GM18511 (cell line): ENCODE data around the gene EGFL7.
"Not testable (repeated sequence)": the region's sequence is repeated elsewhere in the genome, so short reads cannot be mapped to it uniquely, and the experiment has no call there.

Source experiments
- ATAC-seq: cut with Tn5 transposase; IDR thresholded peaks from one replicate; pipeline ENCODE4 v1.9.1; 2021; ENCODE audit warnings: mild to moderate bottlenecking, moderate library complexity; ENCODE audit not compliant: unreplicated experiment

EGFL7 gene

DNA sequence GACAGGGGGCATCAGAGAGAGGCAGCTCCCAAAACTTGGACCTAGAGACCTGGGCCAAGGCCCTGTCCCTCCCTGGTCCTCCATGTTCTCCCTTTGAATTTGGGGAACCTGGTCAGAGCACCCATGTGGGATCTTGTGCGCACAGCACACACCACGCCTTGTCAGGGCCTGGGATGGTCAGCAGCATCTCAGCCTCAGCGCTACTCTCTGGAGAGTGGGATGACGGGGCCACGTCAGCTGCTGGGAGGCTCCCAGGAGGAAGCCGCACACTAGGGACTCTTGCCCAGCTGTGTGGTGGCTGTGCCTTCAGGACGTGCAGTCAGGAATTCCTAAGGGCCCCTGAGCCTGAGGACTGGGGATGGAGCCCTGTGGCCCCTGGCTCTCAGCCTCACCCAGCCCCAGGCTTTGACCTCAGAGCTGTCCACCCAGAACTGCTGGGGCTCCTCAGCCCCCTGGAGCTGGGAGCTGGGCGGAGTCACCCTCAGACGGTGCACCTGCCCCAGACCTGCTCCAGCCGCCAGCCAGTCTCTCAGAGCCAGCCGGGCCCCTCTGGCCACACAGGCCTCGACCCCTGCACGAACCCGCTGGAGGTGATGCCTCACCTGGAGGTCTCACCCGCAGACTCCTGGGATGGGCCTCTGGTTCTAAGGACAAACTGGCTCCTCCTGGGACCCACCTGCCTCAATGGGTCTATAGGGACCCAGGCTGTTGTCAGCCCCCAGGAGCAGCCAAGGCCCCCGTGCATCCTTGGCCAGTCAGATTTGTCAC, 38.3 kb upstream of the EGFL7 start:
- ATAC-seq, result no peak

DNA sequence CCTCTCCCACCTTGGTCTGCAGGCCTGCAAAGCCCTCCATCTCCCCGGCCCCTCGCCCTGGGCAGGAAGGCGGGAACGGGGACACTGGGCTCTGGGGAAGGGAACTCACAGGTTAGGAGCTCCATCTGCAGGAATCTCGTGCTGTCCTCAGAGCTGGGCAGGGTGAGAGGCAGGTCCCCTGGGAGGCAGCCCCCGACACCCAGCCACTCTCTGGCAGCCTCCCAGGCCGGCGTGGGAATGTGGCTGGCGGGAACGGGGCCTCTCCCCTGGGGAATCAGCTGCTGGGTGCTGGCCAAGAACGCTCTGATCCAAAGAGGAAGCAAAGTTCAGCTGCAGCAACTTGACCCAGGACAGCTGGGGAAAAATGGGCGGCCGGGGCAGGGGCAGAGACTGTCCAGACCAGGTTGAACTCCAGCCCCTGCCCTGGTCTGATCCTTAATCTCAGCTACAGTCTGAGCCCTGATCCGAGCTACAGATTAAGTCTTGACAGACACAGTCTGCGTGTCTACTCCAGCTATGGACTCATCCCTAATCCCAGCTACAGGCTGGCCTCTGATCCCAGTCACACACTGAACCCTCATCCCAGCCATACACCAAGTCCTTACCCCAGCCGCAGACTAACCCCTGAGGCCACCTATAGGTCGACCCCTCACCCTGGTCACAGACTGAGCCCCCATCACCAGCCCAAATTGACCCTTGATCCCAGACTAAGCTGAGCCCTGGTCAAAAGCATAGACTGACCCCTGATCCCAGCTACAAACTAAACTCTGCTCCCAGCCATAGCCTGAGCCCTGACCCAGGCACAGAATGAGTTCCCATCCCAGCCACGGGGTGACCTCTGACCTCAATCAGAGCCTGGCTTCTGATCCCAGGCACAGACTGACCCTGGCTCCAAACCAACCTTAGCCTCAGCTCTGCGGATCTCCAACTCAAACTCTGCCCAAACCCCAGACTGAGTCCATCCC, 37.3 kb upstream of the EGFL7 start:
- no peak for ATAC-seq

DNA sequence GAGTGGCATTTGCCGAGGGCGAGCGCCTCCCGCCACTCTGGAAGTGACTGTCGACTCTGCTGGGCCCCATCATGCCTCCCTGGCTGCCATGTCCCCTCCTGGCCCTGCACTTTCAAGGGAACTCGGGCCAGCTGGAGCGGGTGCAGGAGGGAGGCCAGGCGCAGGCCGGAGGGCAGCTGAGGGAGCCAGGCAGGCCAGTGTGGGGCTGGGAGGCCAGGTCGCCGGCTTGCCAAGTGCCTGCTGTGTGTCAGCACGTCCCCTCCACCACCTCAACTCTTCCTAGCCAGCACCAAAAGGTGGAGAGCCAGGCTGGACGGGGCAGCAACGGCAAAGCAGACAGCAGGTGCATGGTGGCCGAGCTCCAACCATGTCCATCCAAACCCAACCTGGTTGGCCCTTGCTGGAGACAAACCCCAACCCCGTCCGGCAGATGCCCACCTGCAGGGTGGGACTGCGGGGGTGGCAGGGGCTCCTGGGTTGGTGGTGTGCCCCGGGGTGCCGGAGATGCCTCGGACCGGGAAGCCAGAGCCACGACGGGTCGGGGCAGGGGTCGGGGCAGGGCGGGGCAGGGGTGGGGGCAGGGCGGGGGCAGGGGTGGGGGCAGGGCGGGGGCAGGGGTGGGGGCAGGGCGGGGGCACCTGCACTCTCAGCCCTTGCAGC, 36.5 kb upstream of the EGFL7 start:
- ATAC-seq, result no peak

DNA sequence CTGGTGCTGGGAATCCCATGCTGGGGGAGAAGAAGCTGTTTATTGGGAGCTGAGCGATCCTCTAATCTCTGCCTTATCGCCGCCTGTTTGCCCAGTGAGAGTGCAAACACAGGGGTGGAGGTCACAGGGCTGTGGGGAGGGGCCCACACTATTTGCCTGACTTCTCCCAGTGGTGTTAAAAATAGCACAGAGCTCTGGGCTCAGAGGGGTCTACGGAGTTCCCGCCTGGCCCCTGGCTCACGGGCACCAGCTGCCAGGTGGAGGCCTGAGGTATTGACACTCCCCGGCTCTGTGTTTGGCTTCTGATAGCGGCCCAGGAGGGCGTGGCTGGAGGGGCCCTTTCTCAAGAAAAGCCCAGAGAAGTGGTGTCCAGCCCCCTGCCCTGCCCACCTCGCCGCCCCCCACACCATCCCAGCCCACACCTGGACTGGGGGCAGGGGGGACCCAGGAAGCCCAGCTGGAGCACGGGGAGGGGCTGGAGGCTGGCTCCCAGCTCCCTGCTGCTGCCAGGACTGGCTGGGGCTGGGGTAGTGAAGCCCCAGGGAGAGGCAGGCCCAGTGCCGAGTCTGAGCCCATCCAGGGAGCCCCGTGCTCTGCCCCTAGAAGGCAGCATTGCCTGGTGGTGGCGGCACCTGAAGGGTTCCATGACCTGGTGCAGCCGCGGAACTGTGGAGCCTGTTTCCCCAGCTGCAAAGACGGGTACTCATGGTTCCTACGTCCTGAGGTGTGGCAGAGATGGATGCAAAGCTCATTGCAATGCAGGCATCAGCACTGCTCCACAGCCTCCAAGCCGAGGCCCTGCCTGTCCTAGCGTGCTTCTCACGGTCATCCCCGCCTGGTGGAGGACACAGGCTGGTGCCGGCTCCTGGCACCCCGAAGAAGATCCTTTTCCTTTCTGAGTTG, 35.7 kb upstream of the EGFL7 start:
- no peak for ATAC-seq

DNA sequence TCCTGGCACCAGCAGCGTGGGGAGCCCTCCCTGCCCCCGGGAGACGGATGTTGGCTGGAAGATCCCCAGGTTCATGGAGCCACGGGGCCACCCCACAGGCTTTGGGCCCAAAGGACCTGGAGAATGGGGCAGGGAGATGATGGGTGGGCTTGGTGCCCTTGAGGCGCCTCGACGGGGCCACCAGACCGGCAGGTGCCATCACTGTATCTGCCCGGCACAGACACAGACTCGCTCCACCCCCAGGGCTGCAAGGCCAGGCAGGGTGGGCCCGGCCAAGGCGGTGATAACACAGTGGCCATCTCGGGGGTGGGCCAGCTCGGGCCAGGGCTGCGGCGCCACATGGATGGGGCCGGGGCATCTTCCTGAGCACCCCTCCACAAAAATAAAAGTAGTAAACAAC, 35.0 kb upstream of the EGFL7 start:
- ATAC-seq, result no peak

DNA sequence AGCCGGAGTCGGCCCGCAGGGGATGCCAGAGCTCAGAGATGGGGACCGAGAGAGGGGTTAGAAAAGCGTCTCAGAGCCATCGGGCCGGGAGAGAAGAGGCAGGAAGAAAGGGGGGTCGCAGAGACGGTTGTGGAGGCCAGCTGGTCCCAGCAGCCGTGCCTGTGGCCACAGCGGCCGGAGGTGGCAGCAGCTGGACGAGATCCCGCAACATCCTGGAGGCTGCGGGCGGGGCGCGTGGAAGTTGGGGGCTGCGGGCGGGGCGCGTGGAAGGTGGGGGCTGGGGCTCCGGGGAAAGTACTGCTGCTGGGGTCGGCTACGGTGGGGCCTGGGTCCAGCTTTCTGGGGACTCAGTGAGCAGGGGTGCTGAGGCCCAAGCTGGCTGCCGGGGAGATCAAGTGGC, 34.4 kb upstream of the EGFL7 start:
- no peak for ATAC-seq

DNA sequence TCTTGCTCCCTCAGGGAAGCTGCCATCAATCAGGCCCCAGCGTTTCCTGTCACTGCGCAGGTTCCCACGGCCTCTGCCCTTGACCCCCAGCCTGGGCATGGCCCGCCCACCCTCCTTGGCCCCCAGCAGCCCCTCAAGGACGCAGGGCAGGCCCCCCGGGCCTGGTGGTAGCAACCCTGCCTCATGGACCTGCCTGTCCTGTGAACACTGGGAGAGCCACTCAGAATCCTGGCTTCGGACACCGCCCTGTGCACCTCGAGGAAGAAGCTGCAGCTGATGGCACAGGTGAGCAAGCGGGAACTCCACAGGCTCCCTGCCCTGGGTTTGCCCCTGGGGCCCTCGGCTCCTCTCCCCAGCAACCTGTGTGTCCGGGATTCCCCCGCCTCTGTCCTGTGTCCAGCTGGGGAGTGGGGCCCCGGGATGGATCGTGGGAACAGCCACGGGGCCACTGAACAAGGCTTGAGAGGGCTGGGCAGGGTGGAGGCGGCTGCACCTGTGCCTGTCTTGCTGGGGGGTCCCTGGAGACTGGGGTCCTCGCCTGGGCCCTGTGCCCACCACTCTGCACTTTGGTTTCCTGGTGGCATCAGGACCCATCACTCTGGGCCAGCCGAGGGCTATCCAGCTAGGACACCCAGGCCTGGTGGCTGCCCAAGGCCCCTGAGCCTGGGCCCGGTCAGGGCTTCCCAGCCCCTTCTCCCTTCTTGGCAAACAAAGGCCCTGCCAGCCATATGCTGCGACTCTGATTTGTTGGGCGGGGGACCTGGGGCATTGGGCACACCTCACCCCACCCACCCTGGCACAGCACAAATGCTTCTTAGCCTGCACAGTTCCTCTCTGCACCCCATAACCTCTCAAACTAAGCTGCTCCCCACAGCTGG, 33.5 kb upstream of the EGFL7 start:
- ATAC-seq, result no peak

DNA sequence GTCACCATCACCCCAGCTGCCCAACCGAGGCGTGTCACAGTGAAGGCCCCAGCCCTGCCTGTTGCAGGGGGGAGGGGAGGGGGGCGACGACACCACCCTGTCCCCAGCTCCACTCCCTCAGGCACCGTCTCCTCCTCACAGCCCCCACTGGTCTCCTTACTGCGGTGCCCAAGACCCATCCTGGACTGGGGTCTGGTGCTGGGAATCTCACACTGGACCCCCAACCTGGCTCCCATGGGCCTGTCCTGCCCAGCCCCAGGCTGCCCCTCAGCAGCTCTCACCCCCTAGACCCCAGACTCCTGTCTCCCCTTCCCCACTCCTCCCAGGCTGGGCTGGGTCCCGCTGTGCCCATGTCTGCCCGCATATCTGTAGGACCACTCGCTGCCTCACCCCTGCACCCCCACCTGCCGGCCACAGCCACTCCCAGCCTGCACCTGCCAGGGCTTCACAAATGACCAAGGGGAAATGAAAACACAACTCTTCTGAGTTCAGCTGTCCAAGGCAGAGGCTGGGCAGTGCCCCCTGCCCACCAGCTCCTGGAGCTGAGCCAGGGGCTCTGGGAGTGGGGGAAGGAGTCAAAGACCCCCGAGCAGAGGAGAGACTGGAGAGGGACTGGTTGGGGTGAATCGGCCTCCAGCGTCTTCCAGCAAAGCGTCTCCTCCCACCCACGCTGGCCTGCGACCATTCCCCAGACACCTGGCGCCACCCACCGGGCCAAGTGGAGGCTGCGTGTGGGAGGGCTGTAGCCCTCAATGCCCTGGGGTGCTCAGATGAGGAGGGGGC, 32.6 kb upstream of the EGFL7 start:
- no peak for ATAC-seq

DNA sequence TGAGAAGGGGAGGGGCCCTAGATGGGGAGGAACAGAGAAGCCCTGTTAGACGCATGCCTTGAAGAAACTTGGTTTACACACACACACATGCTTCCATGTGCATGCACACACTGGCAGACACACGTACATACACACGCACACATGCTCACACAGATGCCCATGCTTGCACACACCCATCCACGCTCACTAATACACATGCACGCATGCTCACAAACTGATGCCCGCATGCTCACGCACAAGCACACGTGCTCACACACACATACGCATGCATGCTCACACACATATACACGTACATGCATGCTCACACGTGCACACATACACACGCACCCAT, 32.1 kb upstream of the EGFL7 start:
- no peak for ATAC-seq

DNA sequence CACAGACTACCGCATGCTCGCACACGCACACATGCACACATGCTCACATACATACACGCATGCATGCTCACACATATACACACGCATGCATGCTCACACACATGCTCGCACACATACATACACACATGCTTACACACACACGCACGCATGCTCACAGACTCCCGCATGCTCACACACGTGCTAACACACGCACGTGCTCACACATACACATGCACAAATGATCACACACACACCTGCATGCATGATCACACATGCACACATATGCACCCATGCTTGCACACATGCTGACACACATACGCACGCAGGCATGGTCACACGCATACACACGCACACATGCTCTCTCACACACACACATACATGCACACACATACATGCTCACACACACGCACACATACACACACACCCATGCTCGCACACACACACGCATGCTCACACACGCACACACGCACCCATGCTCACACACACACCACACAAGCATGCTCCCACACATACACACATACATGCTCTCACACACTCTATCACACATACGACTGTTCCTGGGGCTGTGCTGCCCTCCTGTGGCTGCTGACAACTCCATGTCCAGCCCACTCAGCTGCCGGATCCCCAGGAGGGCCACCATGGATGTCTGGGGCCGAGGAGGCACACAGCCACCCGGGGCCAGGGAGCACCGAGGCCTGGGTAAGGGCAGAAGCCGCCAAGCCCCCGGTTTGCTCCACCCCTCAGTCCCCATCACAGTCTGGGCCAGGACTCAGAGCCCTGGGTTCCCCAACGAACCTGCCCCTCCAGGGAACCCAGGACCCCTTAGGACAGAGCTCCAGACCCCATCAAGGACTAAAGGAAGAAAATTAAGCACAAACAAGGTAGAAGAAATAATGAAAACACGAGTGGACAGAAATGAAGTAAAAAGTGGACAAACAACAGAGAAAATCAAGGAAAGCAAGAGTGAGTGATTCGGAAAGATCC, 31.4 kb upstream of the EGFL7 start:
- ATAC-seq, result no peak

DNA sequence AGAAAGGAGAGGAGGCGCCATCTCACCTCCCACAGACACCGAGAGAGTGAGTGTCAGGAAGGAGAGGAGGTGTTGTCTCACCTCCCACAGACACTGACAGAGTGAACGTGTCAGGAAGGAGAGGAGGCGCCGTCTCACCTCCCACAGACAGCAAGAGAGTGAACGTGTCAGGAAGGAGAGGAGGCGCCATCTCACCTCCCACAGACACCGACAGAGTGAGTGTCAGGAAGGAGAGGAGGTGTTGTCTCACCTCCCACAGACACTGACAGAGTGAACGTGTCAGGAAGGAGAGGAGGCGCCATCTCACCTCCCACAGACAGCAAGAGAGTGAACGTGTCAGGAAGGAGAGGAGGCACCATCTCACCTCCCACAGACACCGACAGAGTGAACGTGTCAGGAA, 30.6 kb upstream of the EGFL7 start:
- ATAC-seq, result not testable (repeated sequence)

DNA sequence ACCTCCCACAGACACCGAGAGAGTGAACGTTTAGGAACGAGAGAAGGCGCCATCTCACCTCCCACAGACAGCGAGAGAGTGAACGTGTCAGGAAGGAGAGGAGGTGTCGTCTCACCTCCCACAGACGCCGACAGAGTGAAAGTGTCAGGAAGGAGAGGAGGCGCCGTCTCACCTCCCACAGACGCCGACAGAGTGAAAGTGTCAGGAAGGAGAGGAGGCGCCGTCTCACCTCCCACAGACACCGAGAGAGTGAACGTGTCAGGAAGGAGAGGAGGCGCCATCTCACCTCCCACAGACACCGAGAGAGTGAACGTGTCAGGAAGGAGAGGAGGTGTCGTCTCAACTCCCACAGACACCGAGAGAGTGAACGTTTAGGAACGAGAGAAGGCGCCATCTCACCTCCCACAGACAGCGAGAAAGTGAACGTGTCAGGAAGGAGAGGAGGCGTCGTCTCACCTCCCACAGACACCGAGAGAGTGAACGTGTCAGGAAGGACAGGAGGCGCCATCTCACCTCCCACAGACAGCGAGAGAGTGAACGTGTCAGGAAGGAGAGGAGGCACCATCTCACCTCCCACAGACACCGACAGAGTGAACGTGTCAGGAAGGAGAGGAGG, 30.1 kb upstream of the EGFL7 start:
- ATAC-seq, result not testable (repeated sequence)

DNA sequence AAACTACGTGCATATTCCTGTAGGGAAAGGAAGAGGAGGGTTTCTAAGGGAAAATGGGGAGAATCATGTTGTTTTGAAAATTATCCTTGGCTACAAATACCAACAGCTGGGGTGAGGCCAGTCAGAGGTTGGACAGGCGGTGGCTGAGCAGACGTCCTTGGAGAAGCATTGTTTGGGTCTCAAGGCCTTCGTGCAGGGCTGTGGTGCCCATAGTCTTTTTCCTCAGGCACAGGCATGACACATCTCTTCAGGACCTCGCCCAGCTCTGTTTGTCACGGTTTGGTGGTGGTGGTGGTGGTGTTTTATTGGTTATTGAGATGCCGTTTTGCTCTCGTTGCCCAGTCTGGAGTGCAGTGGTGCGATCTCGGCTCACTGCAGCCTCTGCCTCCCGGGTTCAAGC, 27.8 kb upstream of the EGFL7 start:
- no peak for ATAC-seq

DNA sequence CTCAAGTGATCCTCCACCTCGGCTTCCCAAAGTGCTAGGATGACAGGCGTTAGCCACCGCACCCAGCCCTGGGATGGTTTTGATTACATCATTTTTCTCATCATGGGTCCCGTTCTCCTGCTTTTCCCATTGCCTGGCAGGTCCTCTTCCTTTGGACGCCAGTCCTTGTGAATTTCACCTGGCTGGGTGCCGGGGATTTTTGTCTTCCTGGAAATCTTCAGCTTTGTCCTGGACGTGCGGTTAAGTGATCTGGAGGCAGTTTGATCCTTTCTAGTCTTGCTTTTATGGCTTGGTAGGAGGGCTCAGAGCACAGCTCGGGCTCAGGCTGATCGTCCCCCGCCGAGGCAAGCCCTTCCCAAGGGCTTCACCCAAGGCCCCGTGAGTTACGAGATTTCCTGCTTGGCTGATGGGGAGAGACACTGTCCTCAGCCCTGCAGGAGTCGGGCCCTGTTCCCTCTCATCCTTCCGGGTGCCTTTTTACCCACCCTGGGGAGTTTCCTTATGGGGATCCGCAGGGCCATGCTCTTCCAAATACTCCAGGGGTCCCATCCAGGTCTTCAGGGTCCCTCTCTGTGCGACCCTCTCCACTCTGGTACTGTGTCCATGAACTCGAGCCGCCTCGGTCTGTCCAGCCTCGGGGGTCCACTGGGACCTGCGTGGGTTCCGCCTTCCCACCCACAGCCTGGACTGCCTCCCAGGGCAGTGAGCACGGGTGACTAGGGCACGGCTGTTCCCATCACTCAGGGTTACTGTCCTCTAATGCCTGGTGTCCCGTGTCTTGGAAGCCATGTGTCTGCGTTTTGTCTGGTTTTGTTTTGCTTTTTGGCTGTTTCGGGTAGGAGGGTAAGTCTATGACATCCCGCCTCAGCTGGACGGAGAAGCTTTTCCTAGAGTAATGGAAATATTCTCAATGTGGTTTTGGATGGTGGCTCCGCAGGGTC, 22.3 kb upstream of the EGFL7 start:
- ATAC-seq, result no peak

DNA sequence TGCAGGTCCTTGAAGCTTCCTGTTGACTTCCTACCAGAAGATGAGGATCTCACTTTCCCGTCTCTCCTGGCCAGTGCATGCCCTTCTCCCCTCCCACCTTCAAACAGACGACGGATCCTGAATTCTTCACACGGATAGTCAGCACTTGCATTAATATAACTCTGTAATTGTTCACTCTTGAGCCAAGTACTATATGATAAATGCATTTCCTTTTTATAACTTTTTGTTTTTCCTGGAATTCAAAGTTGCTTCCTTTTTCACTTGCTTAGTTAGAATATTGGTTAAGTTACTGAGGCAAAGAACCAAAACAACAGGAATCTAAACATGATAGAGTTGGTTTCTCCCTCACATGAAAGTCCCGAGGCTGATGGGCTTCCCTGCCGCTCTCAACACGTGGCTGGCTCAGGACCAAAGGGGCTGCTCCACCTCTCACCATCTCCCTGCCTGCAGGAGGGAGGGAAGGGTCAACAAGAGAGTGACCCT, 20.2 kb upstream of the EGFL7 start:
- no peak for ATAC-seq
